ENCODE data around the gene MYBPC1.
"Not testable (repeated sequence)": the region's sequence is repeated elsewhere in the genome, so short reads cannot be mapped to it uniquely, and the experiment has no call there.

MYBPC1 gene

GRCh38 chr12:101594700-101595099, at the start of gene MYBPC1:
Gene MYBPC1, plus strand, starts transcription at chr12:101594971. Its CDS starts 100 bp downstream, at chr12:101595071.
- DNase-seq (ENCODE audit: low read depth): no peak

GRCh38 chr12:101551362-101552114, 43.2 kb upstream of the MYBPC1 start:
- DNase-seq (ENCODE audit: low read depth): no peak

DNA sequence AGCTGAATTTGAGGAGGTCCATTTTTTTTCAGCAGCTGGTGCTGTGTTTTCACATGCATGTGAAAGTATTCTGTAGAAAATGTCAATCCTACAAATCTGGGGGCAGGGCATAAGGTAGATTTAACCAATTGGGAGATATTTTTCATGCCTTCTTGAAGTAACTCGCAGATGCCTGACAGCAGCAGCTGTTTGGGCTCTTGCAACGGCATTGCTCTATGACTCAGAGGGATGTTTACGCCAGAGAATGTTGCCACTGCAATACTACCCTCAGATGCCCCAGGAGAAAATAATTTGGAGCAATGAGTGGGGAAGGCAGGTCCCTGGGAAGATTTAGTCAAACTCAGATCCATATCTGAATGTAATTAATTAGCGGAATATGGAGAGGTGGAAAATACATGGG, 42.5 kb upstream of the MYBPC1 start:
- DNase-seq (ENCODE audit: low read depth): no peak

DNA sequence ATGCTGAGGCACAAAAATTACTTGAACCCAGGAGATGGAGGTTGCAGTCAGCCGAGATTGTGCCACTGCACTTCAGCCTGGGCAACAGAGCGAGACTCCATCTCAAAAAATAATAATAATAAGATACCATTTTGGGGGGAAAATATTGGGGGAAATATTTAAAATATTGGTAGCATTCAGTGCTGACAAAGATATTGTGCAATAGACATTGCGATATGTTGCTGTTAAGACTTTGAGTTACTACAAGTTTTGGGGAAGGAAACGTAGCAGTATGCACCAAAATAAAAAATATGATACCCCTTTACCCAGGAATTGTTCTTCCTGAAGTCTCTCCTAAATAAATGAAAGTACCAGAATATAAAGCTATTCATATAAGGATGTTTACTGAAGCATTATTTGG, 37.7 kb upstream of the MYBPC1 start:
- DNase-seq (ENCODE audit: low read depth): no peak

GRCh38 chr12:101558726-101559125, 36.0 kb upstream of the MYBPC1 start:
- not testable (repeated sequence) for DNase-seq (ENCODE audit: low read depth)

DNA sequence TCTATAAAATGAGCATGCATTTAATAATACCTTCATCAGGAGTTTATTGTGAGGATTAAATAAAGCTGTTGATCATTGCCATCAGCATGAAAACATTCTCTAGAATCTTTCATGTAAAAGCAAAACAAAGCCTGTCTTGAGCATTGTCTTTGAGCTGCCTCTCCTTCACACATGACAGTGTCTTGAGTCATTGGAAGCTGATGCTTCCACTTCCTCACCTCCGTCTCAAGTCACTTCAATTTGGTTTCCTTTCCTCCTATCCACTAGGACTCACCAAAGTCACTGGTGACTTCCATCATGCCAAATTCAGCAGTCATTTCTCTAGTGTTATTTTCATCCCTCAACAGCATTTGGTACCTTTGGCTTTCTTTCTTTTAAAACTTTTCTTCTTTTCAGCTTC, 31.6 kb upstream of the MYBPC1 start:
- no peak for DNase-seq (ENCODE audit: low read depth)

GRCh38 chr12:101564912-101565311, 29.9 kb upstream of the MYBPC1 start:
- no peak for DNase-seq (ENCODE audit: low read depth)

GRCh38 chr12:101566318-101566717, 28.5 kb upstream of the MYBPC1 start:
- DNase-seq (ENCODE audit: low read depth): no peak

DNA sequence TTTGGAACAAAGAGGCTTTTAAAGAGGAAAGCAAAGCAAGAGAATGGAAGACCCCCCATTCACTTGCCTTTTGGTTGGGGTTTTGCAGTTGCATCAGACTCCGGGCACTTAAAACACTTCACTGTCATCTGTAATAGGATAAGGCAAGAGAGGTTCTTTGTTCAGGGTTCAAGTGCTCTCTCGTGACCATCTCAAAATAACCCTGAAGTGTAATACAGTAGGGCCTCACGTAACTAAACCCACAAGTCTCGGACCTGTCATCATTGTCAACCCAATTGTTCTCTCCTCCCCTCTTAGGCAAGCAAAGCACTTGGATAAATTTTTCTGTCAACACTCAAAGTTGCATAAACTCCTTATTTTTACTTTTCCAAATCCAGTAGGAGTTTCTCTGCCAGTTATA, 26.9 kb upstream of the MYBPC1 start:
- no peak for DNase-seq (ENCODE audit: low read depth)

DNA sequence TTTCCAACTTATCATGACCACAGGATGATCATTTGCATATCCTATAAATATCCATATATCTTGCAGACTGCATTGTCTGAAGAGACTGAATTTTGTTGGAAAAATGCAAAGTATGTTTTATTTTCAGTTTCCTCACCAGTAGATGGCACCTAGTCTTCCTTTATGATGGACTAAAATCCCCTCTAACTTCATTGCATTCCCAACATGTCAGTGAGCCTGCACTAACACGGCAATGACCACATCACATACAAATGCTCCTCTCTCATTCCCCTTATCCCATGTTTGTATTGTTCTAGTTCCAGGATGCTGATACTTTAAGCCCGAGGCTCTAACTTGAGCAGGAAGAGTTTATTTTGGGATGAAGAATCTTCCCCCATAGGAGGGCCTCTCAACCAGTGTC, 24.7 kb upstream of the MYBPC1 start:
- DNase-seq (ENCODE audit: low read depth): no peak

DNA sequence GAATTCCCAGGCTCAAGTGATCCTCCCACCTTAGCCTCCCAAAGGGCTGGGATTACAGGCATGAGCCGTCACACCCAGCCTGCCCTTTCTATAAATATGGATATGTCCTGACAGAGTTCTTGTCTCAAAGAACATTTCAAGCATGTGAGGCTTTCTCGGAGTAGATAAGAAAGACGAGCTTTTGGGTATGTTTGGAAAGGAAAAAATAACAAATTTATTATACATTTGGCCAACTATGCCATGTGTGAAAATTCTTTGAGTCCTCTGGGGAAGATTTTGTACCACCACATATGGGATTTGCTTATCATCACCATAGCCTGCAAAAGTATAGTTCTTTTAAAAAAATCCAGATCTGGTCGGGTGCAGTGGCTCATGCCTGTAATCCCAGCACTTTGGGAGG, 23.7 kb upstream of the MYBPC1 start:
- no peak for DNase-seq (ENCODE audit: low read depth)

- DNase-seq (ENCODE audit: low read depth): no peak
These were observed 21.0 kb upstream of the MYBPC1 start for GRCh38 chr12:101573743-101574142.

DNA sequence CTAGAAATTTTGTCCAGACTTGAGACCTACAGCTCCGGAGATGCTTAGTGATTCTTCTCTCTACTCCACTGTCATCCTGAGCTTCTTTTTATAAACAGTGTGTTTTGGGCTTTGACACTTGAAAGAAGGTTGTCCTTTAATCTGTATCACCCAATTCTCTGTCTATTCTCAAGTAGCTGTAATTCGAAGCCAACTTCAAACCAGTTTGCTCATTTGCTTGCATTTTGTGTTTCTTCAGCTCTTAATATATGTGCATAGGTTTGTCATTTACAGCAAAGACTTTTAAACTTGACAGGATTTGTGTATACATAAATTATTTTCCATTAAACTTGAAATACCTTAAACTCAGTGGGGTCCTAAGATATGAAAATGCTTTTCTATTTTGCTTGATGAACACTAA, 16.4 kb upstream of the MYBPC1 start:
- DNase-seq (ENCODE audit: low read depth): no peak

DNA sequence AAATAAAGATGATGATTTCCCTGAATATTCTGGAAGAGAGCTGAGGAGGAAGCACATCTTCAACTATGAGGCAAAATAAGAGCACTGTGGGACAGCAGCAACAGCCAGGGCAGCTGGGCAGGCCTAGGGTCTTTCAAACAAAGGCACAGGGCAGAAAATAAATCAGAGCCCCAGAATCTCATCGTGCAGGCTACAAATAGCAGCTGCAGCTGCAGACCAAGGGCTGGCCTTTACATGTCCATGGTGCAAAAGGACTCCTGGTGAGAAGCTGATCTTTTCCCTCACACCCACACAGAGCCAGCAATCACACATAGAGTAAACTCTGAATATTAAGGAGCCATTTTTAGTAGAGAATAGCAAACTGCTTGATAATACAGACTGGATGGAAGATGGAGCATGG, 13.6 kb upstream of the MYBPC1 start:
- no peak for DNase-seq (ENCODE audit: low read depth)

- DNase-seq (ENCODE audit: low read depth): no peak
These were observed 11.8 kb upstream of the MYBPC1 start for GRCh38 chr12:101582937-101583336.

- DNase-seq (ENCODE audit: low read depth): no peak
These were observed 4.4 kb upstream of the MYBPC1 start for GRCh38 chr12:101590383-101590782.

DNA sequence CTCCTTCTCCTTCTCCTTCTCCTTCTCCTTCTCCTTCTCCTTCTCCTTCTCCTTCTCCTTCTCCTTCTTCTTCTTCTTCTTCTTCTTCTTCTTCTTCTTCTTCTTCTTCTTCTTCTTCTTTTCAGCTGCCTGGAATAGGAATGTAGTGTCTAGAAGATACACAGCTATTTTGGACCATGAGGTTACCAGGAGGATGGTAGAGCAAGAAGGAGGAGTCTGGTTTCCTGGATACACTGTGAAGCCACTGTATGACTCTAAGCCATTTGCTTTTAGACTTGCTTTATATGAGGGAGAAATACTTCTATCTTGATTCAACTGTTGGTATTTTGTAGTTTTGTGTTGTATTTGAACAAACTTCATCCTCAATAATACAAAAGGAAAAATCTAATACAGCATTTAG, 3.0 kb upstream of the MYBPC1 start:
- no peak for DNase-seq (ENCODE audit: low read depth)

DNA sequence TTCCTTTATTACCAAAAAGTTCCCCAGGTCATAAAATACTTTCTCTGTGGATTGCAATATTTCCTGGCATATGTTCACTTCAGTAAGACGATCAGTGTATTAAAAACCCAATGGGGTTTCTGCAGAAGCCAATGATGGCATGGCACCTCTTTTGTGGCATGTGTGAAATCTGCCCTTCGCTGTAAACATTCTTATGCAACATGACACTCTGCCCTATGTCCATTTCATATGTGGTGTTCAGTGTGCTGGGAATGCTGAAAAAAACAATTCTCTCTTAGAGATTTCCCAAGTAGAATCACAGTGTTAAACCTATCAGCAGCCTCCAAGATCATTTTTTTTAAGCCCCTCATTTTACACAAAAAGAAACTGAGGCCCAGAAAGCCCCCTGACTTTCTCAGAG, 2.3 kb upstream of the MYBPC1 start:
- DNase-seq (ENCODE audit: low read depth): no peak

DNA sequence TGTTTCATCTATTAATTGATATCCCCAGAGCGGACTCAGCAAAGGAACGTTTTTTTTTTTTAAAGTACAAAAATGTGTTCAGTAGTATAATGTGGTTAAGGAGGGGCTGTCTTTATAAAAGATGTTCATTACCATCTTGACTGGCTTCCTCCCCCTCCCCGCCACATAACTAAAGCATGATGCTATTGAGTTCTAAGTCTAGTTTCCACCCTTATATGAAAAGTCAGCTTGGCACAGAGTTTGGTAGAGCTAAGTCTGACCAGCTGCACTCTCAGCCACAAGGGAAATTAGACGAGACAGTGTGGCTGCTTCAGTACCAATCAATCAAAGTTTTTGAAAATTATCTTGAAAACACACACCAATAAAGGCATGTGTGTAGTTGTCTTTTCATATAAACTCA, 1.9 kb upstream of the MYBPC1 start:
- DNase-seq (ENCODE audit: low read depth): no peak

DNA sequence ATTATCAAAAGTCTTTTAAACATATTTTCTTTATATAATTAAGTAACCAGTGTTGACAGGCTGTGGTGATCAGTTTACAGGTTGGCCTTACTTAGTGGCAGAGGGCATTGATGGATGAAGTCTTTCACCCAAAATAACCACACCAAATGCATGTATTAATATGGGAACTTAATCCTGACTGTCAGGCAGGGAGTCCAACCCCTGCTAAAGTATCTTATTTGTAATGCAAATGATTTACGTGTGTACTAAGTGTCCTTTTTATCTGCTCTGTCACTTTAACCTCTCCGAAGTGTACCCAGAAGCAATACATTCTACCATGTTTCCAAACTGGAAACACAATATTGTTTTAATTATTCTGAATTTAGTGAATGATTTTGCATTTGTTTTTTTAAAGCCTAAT, 1.4 kb downstream of the MYBPC1 start:
- DNase-seq (ENCODE audit: low read depth): no peak

GRCh38 chr12:101597164-101597563, 2.4 kb downstream of the MYBPC1 start:
- no peak for DNase-seq (ENCODE audit: low read depth)

GRCh38 chr12:101598483-101598882, 3.7 kb downstream of the MYBPC1 start:
- no peak for DNase-seq (ENCODE audit: low read depth)

DNA sequence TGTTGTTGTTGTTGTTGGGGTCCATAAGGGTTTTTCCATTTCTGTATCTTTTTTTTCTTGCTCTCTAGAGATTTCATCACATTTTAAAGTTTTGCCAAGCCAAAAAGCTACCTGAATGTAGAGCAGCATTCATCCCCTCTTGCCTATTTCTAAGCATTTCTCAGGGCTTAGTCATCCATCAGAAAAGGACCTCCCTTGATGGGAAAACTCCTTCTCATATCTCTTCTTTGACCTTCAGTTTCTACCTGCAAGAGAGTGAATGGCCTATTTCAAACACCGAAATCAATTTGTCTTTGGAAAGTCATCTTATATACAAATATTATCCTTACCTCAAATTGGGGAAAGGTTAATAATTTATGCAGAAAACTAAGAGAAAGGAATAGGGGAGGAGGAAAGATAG, 4.5 kb downstream of the MYBPC1 start:
- no peak for DNase-seq (ENCODE audit: low read depth)

- DNase-seq (ENCODE audit: low read depth): no peak
These were observed 5.2 kb downstream of the MYBPC1 start for GRCh38 chr12:101599771-101600484.
